ENCODE results near the gene KHSRP.

GRCh38 chr19:6415591-6416190 lies 8.9 kb downstream of the KHSRP start:
- TF ChIP-seq CTCF (IDR thresholded peaks at IDR 0.05): no peak
- TF ChIP-seq POLR2A (IDR thresholded peaks at IDR 0.05): no peak

All from lower leg skin (tissue), 3 donors.